ENCODE measurements around the gene TMEM232.

The TMEM232 gene

DNA sequence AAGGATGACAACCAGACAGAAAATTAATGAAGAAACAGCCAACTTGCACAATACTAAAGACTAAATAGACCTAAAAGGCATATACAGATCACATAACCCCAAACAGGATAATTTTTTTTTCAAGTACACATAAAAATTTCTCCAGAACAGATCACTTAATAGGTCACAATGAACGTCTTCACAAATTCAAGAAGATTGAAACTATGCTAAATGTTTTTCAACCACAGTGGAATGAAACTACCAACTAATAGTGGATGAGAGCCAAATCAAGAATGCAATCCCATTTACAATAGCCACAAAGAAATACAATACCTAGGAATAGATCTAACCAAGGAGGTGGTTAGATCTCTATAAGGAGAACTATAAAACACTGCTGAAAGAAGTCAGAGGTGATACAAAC is 145.8 kb downstream of the TMEM232 start:
- no peaks in the 10 kb centered on the region for H3K9me3 ChIP-seq
- no peaks in the 10 kb centered on the region for H3K27me3 ChIP-seq
- H3K4me3 ChIP-seq (ENCODE audit: low read depth in 1 of 2, low read length in 1 of 2) = no peak overlapping the region
- no peaks in the 10 kb centered on the region for H3K36me3 ChIP-seq
- no peak overlapping the region for H3K27ac ChIP-seq
- TF ChIP-seq, protein P1, sequence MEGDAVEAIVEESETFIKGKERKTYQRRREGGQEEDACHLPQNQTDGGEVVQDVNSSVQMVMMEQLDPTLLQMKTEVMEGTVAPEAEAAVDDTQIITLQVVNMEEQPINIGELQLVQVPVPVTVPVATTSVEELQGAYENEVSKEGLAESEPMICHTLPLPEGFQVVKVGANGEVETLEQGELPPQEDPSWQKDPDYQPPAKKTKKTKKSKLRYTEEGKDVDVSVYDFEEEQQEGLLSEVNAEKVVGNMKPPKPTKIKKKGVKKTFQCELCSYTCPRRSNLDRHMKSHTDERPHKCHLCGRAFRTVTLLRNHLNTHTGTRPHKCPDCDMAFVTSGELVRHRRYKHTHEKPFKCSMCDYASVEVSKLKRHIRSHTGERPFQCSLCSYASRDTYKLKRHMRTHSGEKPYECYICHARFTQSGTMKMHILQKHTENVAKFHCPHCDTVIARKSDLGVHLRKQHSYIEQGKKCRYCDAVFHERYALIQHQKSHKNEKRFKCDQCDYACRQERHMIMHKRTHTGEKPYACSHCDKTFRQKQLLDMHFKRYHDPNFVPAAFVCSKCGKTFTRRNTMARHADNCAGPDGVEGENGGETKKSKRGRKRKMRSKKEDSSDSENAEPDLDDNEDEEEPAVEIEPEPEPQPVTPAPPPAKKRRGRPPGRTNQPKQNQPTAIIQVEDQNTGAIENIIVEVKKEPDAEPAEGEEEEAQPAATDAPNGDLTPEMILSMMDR (IDR thresholded peaks at IDR 0.05) = no peak
- H3K4me1 ChIP-seq (ENCODE audit: control insufficient read depth in 1 of 2, insufficient read depth in 1 of 2, low read depth in 1 of 2, low read length in 1 of 2) = no peaks in the 10 kb centered on the region

DNA sequence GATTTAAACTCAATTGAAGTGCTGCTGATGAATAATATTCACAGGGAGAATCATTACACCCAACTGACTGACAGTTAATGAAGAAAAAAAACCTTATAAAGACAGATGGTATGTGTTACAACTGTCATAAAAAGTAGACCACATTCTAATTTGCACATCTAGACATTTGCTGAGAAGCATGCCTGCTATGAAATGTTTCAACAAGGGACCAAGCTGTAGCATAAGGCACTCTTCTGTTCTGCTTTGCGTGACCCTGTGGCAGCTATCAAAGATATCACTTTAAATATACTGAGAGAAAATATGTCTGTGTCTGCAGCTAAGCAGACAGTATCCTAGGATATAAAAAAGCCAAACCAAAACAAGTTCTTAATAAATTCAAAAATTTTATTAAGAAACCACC is 153.7 kb downstream of the TMEM232 start:
- TF ChIP-seq, protein P1 (IDR thresholded peaks at IDR 0.05) = no peak
- H3K4me3 ChIP-seq (ENCODE audit: low read depth in 1 of 2, low read length in 1 of 2) = no peak overlapping the region
- H3K36me3 ChIP-seq = no peaks in the 10 kb centered on the region
- H3K4me1 ChIP-seq (ENCODE audit: control insufficient read depth in 1 of 2, insufficient read depth in 1 of 2, low read depth in 1 of 2, low read length in 1 of 2) = no peaks in the 10 kb centered on the region
- no peaks in the 10 kb centered on the region for H3K27me3 ChIP-seq
- no peak overlapping the region for H3K27ac ChIP-seq
- no peaks in the 10 kb centered on the region for H3K9me3 ChIP-seq

DNA sequence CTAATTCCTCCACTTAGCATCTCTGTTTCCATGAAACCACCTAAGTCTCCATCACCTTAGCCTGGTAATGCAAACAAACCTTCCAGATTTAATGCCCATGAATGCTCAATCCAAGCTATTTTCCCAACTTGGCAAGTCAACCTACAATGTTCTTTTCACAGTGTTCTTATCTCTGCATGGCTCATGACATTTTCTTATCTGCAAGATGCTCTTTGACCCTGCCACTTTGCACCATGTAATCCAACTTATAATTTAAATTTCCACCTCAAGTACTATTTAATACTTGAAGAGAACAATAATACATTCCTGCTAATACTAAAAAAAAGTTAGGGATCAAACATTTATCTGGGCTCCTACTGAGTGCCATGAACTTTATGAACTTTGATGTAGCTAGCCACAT is 164.3 kb downstream of the TMEM232 start:
- no peak overlapping the region for H3K27ac ChIP-seq
- no peak overlapping the region for H3K4me3 ChIP-seq (ENCODE audit: low read depth in 1 of 2, low read length in 1 of 2)
- H3K36me3 ChIP-seq = no peaks in the 10 kb centered on the region
- H3K4me1 ChIP-seq (ENCODE audit: control insufficient read depth in 1 of 2, insufficient read depth in 1 of 2, low read depth in 1 of 2, low read length in 1 of 2) = no peaks in the 10 kb centered on the region
- H3K27me3 ChIP-seq = no peaks in the 10 kb centered on the region
- TF ChIP-seq, protein P1 (IDR thresholded peaks at IDR 0.05) = no peak
- H3K9me3 ChIP-seq = no peaks in the 10 kb centered on the region

DNA sequence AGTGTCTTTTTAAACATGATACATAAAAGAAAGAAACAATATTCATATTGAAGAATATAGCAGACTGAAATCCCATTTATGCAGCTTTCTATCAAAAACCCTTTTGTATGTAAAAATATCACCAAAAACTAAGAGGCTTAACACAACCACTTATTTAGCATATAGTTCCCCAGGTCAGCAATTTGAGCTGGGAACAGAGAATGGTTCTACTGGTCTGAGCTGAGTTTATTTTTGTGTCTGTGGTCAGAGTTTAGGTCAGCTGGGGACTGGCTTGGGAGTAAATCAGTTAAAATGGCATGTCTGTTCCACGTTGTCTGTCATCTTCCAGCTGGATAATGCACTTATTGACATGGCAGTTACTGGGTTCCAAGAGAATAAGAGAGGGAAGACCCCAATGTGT is 165.0 kb downstream of the TMEM232 start:
- TF ChIP-seq, protein P1 (IDR thresholded peaks at IDR 0.05) = no peak
- no peaks in the 10 kb centered on the region for H3K36me3 ChIP-seq
- no peaks in the 10 kb centered on the region for H3K9me3 ChIP-seq
- H3K27me3 ChIP-seq = no peaks in the 10 kb centered on the region
- H3K27ac ChIP-seq = no peak overlapping the region
- no peaks in the 10 kb centered on the region for H3K4me1 ChIP-seq (ENCODE audit: control insufficient read depth in 1 of 2, insufficient read depth in 1 of 2, low read depth in 1 of 2, low read length in 1 of 2)
- no peak overlapping the region for H3K4me3 ChIP-seq (ENCODE audit: low read depth in 1 of 2, low read length in 1 of 2)

DNA sequence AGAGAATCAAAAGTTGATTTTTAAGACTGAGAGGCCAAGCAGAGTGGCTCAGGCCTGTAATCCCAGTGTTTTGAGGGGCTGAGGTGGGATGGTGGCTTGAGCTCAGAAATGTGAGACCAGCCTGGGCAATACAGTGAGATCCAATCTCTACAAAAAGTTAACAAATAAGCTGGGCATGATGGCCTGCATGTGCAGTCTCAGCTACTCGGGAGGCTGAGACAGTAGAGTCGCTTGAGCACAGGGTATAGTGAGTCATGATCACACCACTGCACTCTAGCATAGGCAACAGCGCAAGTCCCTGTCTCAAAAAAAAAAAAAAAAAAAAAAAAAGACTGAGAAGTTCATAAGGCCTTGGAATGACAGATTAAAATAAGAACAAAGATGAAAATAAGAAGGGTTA is 177.2 kb downstream of the TMEM232 start:
- Histone ChIP-seq H3K4me1 (ENCODE audit: control insufficient read depth in 1 of 2, insufficient read depth in 1 of 2, low read depth in 1 of 2, low read length in 1 of 2) (no peaks in the 10 kb centered on the region), H3K4me3 (ENCODE audit: low read depth in 1 of 2, low read length in 1 of 2) (no peak overlapping the region), H3K36me3 (no peaks in the 10 kb centered on the region), H3K27ac (no peak overlapping the region), H3K9me3 (no peaks in the 10 kb centered on the region), H3K27me3 (no peaks in the 10 kb centered on the region)
- TF ChIP-seq, protein P1 (IDR thresholded peaks at IDR 0.05) = no peak

DNA sequence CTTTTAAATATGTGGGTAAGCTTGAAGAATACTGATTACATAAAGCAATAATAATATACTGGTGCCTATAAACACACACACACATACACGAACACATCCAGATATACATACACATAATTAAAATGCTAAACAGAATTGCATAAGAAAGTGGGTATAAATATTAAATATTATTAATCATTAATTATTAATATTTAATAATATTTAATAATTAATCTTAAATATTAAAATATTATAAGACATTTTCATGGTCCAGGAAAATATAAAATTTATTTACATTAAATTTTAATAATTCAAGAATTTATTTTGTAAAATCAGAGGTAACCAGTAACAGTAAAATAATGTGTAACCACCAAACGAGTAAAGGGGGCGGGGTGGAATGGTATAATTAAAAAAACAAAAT is 178.3 kb downstream of the TMEM232 start:
- Histone ChIP-seq H3K4me3 (ENCODE audit: low read depth in 1 of 2, low read length in 1 of 2) (no peak overlapping the region), H3K9me3 (no peaks in the 10 kb centered on the region), H3K27ac (no peak overlapping the region), H3K36me3 (no peaks in the 10 kb centered on the region), H3K27me3 (no peaks in the 10 kb centered on the region), H3K4me1 (ENCODE audit: control insufficient read depth in 1 of 2, insufficient read depth in 1 of 2, low read depth in 1 of 2, low read length in 1 of 2) (no peaks in the 10 kb centered on the region)
- TF ChIP-seq, protein P1 (IDR thresholded peaks at IDR 0.05) = no peak
